Kidney capillary endothelial cell (primary cell): ENCODE results near the gene MAP3K21.

Source experiments
- DNase-seq: peaks from one replicate; pipeline ENCODE4 v3.0.0-alpha.2; 2018; ENCODE audit warnings: low spot score

MAP3K21 gene

DNA sequence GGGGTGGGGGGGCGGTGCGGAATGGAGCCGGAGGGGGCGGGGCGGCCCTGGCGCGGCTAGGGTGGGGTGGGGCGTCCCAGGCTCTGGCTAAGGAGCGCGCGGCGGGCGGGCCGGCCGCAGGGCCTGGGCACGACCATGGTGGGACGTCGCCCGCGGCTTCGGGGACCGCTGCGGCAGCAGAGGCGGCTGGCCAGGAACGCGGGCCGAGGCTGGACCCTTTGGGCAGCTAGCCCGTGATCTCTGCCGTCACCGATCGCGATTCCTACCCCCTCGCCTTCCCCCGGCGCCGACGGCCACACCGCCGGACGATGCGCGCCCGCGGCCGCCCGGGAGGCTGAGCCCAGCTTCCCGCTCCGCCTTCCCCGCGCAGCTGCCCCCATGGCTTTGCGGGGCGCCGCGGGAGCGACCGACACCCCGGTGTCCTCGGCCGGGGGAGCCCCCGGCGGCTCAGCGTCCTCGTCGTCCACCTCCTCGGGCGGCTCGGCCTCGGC, at the start of gene MAP3K21:
Gene MAP3K21, plus strand, starts transcription at position 74 of the 491 bp plus-strand sequence. Its CDS starts 305 bp downstream, at position 379.
- no peak for DNase-seq

DNA sequence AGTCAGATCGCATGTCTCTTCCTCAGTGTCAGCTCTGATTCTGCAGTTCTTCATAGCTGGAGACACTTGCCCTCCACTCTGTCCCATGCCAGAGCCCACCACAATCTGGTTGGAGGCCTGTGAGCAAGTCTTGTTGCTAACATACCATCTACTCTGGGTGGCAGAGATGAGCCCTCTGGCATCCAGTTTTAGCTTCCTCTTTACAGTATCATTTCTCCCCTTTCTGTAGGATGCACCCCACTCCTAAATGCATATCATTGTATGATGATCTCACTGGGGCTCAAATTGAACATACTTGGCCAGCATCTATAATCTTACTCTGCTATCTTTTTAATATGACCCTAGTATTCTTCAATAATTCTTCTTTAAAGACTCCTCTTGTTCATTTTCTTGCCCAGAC, 48.9 kb upstream of the MAP3K21 start:
- no peak for DNase-seq

DNA sequence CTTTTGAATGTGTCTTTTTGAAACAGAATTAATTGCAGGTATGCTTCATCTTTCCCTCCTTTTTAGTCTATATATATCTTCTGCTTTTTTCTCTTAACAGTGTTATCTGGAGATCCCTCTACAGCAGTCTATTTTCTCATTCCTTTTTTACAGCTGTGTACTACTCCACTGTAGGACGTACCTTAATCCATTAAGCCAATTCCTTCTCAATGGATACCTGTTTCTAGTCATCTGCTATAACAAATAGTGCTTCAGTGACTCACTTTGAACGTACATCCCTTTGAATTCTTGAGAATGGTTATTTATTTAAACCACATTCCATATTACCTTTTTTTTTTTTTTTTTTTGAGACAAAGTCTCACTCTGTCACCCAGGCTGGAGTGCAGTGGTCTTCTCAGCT, 47.6 kb upstream of the MAP3K21 start:
- no peak for DNase-seq

DNA sequence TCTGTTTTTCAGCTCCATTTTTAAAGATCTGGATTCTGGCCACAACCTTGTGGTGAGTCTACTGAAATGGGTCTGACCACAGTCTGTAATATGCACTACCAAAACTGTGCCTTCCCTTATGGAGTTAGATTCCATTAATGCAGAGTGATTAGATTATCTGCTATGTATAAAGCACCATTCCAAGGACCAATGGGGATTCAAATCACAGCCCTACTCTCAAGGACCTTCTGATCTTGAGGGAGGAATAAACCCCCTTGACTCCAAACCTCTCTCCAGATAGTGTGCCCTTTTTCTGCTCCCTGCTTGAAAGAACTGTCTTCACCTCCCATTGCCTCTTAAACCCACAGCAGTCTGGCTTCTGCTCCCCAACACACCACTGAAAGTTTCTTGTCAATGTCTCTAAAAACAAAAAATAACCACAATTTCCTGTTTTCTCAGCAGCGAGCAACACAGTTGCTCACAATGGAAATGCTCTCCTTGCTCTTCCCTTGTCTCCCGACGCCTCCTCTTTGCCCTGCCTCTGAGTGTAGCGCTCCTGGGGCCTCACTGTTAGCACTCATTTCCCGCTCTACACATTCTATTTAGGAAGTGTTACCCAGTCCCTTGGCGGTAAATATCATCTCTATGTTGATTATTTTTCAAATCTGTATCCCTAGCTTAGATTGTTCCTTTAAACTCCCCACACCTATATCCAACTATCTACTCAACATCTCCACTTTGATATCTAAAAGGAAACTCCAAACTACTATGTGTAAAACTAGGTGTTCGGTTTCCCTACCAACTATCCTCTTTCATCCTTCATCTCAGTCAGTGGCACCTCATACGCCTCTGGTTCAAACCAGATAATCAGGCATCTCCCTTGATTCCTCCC, 45.6 kb upstream of the MAP3K21 start:
- no peak for DNase-seq

DNA sequence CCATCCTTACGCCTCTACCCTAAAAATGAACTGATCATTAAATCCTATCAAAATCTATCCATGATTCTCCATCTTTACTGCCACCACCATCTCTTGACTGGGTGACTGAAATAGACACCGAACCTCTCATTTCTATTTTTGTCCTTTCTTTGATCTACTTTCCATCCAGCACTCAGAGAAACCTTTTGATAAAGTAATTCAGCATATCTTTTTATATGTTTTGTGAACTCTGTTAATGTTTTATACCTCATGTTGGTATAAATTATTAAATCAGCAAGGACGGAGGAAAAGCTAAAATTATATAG, 45.0 kb upstream of the MAP3K21 start:
- no peak for DNase-seq

DNA sequence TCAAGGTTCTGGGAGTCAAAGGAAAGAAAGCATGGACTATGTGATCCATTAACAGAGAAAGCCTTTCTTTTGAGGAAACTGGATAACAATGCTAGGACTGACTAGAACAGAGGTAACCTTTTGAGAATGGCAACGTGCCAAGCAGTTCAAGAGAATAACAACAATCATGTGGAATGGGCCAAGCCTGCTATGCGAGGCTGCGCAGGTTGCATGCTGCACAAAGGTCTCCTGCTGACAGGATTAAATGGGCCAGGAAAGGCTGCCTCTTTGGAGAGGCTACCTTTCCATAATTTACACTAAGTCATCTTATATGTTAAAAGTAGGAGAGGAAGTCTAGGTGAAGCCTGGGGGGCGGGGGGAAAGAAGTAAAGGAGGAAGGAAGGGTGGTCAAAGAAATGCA, 37.8 kb upstream of the MAP3K21 start:
- DNase-seq = no peak

DNA sequence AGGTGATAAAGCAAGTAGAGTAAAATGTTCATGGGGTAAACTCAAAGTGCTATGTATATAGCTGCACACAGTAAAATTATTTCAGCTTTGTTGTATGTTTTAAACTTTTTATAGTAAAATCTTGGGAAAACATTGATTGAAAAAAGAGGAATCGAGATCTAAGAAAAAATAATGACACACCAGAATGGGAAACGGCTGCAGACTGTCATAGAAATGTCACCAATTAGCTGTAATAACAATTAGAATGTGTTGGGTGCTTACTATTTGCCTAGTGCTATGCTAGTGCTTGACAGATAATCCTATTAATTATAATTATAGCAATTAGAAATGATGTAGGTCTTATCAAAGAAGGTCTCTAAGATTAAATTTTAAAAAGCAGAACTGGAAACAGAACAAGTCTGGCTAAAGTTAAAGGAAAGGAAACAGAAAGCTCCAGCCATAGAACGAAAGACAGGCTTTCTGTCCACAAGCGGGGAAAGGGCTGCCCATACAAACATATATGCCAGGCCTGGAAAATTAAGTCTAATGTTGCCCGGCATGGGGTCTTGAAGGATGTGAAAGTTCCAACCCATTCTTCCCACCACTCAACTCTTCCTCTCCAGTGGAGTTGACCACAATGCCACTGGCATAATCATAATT, 37.0 kb upstream of the MAP3K21 start:
- DNase-seq = no peak

DNA sequence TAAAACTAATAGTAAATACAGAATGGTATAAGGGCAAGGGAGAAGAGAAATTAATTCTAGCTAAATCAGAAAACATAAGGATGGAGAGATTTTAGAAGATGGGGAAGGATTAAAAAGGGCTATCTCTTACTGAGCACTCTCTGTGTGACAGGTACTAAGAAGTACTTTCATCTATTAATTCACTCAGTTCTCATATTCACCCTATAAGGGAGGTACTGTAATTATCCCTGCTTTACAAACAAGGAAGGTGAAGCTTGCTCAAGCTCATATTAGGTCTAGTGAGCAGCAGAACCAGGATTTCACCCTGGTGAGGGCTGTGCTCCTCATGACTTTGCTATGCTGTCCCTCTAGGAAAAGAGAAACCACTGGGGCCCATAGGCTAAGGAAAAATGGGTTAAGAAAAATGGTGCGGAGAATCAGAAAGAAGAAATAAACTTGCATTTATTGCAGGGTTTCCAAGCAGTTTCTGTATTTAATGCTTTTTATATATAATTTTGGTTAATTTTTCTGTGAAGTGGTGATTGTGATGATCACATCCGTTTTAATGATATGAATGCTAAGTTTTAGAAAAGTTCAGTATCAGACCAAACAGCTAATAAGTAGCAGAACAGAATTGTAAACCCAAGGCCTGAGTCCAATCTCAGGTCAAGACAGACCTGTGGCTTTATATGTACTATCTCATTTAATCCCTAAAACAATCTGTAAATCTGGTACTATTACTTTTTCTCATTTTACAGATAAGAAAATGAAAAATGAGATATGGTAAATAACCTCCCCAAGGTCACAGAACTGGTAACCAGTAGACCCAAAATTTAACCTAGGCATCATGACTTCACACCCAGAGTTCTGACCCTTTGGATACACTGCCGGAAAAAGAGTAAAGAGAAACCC, 33.7 kb upstream of the MAP3K21 start:
- no peak for DNase-seq

DNA sequence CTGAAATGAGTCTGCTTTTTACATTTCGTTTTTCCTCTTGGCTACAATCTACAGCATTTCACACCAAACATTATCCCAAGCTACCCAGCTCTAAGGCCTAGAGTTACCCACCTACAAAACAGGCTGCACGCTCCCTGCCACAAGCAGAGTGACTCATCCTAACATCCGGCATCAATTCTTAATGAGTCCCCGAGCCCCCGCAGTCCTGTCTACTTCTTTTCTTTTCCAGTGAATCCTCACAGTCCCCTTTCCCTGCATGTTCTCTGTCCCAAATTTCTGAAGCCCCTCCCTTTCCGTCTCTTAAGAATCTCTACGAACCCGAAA, 32.6 kb upstream of the MAP3K21 start:
- peak; percentile 51 for DNase-seq

DNA sequence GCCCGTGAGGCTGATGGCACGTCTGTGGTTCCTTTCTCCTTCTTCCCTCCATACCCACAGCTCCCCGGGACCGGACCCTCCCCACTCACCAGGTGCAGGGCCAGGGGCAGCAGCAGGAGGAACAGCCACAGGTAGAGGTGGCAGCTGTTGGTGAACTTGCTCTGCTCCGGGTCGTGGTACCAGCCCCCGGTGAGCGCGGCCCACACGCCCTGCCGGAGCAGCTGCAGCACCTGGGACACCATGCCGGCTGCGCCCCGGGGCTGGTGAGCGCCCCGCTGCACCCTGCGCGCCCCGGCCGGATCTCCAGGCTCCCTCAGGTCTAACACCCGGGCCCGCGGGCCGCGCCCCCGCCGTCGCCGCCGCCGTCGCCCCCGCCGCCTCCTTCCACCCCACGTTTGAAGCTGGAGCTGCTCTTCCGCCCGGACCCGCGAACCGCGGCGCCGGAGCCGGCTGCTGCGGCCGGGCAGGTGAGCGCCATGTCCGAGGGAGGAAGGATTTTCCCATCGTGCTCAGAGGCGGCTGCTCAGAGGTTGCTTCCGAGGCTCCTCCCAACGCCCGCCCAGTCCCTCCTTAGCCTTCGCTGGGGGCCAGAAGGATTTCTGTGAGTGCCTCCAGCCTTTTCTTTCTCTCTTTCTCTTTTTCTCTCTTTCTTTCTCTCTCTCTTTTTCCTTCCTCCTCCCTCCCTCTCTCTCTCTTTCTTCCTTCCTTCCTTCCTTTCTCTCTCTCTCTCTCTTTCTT, 32.1 kb upstream of the MAP3K21 start, which contains the start of gene PCNX2:
Gene PCNX2, minus strand, starts transcription at position 489 of the 738 bp plus-strand sequence. Its CDS starts 247 bp downstream, at position 242.
- peak; percentile 19 for DNase-seq

DNA sequence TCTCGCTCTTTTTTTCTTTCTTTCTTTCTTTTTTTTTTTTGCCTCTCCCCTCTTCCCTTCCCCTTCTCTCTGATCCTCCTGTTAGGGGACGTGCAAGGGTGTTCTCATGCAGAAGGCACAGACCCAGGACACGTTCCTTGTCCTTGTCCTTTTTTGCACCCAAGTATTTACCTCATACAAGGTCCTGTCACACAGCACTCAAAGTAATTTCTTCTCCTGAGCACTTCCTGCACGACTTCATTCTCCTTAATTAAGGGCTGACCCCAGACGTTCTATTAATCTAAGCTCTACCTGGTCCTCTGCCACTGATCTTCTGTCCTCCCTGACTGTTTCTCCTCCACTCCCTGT, 31.6 kb upstream of the MAP3K21 start:
- DNase-seq = no peak

DNA sequence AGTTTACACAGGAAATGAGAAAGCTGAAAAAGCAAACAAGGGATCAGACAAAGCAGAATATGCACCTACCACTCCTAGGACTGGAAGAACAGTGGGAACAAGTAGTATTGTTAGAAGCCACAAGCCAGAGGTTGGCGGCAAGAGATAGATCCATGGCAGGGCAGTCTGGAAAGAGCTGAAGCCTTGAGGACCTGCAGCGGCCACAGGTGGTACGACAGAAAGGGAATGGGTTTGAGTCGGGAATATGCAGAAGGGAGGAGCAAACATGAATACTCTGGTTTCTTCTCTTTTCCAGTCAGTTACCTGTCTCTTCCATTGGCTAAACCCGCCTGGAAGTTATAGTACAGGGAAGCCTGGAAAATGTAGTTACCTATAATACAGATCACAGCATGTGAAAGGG, 28.1 kb upstream of the MAP3K21 start:
- no peak for DNase-seq

DNA sequence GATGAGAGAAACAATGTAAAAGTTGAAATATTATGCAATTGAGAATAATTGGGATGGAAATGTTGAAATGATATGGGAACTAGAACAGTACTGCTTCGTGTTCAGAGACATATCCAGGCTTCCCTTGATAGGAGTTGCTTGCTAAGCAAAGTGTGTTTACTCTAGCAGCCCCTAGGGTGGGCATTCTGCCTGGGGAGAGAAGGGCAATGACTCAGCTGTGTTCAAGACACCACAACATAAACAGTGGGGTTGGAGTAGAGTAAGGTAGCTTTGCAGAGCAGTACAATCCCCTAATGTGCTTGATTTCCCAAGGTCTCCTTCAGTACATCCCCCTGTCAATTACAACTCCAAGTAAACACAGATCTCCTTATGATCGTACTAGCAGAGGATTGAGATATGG, 27.2 kb upstream of the MAP3K21 start:
- DNase-seq = no peak

DNA sequence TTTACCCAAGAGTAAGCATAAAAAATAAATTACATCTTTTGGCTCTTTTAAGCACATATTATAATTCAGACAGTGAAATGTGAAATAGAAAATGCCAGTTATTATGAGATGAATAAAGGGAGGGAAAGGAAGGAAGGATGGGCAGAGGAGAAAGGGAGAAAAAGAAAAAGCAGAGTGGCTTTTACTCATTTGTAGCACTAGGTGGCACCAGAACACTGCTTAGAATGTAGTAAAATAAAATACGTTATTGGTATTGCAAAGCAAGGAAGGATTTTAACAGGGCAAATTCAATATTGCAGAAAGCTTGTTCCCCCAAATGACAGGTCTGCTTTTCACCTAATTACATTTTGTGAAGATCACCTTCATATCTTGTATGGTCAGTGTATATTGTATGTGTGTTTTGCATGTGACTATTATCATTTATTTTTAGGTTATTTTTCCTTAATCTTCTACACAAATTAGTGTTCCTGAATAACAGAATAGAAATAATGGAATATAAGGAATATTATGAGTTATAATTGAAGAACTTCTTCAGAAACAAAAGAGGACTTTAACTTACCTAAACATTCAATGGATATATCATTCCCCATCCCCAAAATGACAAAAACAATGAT, 22.9 kb upstream of the MAP3K21 start:
- no peak for DNase-seq

DNA sequence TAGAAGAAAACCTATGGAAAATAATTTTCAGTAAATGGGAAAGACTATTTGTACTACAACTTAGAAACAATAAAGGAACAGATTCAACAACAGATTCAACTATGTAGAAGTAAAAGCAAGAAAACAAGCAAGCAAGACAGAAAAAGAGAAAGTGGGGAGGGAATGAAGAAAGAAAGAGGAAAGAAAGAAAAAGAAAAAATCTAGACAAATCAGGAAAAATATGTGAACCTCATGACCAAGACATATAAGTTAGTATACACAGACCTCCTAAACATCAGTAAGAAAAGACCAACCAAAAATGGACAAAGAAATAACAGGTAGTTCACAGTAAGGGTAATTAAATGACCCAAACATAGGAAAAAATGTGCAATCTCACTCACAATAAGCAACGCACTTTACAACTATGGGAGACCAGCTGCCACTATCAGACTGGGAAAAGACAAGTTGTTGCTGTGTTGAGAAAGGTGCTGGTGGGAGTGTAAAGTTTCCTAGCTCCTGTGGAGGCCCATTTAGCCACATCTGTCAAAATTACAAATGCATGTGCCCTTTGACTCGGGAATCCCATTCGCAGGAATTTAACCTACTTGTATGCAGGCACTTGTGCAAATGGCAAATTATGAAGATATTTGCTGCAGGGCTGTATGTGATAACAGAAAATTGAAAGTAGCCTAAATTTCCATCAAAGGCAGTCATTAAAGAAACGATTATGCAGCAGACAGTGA, 13.9 kb upstream of the MAP3K21 start:
- DNase-seq = no peak

DNA sequence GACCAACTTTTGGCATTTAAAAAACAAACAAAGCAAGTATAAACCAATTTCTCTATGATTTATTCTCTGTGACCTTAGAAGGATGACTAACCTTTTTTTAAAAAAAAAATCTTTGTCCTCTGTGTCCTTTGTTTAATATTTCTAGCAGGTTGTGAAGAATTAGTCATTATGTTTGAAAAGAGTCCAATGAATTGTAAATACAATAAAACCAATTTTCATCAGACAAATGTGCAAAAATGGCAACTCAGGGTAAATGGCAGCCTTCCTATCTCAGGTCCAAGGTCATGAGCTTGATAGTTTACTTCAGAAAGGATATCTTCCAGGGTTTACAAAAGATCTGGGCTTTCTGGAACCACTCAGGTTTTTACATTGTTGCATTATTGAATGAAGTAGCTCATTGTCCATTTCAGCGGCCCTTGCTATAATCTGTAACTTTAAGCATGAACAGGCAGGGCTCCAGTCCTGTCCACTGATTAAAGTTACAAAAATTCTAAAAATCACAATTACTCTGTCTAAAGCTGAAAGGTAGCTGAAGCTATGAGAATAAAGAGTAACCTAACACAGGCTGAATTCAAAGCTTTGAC, 11.7 kb upstream of the MAP3K21 start:
- no peak for DNase-seq

DNA sequence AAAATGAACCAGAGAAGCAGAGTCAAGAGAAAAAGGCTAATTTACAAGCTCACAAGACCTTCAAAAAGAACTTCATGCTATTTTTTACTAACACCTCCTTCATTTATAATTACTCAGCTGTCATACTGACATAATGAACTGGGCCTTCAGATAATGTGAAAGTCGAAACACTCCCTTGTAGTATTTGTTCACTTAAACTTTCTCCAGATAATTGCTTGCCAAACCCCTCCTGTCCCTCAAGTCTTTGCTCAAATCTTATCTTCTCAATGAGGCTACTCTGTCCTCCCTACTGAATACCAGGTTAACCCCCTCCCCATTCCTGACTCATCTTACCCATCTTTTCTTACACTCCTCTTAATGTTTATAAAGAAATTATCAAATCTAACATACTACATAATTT, 11.1 kb upstream of the MAP3K21 start:
- DNase-seq = no peak

DNA sequence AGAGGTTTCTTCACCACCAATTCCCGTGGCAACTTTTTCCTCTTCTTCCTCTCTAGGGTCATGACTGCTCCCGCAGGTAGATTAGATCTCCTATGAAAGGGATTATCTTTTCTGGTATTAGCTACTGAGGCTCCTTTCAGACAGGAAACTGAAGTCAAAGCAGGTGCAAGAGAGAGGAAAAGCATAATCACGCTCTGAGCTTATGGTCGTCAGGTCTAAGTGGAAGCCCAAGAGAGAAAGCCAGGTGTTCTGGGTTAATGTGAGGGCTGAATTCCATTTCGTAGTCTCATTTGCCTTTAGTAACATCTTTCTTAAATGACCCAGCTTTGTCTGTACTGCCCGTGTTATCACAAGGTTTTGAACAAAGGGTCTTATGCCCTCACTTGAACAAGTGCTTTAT, 8.3 kb upstream of the MAP3K21 start:
- no peak for DNase-seq

DNA sequence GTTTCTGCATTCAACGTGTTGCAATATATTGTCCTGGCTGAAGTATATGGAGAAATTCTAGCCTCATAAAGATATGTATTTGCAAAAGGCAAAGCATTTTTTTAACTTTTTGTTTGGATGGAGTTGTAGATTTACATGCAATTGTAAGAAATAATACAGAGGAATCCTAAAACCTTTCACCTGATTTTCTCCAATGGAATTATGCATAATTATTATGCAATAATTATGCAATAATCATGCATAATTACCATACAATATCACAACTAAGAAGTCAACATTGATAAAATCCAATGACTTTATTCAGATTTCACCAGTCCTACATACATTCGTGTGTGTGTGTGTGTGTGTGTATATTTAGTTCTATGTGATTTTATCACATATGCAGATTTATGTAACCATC, 7.5 kb upstream of the MAP3K21 start:
- no peak for DNase-seq

DNA sequence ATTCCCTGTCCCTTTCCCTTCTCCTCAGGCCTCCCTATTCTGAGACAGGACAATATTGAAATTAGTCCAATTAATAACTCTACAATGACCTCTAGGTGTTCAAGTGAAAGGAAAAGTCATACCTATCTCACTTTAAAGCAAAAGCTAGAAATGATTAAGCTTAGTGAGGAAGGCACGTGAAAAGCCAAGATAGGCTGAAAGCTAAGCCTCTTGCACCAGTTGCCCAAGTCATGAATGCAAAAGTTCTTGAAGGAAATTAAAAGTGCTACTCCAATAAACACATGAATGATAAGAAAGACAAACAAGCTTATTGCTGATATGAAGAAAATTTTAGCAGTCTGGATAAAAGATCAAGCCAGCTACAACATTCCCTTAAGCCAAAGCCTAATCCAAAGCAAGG, 3.8 kb upstream of the MAP3K21 start:
- no peak for DNase-seq

DNA sequence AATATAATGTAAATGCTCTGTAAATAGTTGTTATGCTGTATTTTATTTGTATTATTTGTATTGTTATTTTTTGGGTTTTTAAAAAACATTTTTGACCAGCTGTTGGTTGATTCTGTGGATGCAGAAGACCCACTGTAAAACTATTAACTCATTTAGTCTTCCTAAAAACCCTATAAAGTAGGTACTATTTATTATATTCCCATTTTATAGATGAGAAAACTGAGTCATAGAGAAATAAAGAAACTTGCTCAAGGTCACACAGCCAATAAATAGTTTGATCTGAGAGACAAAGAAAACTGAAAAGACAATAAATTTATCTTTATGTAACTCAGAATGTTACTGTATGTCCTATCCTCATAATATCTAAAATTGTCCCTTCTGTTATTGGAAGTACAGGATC, 1.2 kb upstream of the MAP3K21 start:
- no peak for DNase-seq
